SKM-1 treated with dmso at 0.1 percent for 144 hours (cell line): Measurements from ENCODE around the gene ERF.

Experiments
- DNase-seq: peaks from one replicate; lab custom pipeline; 2025; ENCODE audit not compliant: unreplicated experiment; lab: John Stamatoyannopoulos, UW

The ERF gene

DNA sequence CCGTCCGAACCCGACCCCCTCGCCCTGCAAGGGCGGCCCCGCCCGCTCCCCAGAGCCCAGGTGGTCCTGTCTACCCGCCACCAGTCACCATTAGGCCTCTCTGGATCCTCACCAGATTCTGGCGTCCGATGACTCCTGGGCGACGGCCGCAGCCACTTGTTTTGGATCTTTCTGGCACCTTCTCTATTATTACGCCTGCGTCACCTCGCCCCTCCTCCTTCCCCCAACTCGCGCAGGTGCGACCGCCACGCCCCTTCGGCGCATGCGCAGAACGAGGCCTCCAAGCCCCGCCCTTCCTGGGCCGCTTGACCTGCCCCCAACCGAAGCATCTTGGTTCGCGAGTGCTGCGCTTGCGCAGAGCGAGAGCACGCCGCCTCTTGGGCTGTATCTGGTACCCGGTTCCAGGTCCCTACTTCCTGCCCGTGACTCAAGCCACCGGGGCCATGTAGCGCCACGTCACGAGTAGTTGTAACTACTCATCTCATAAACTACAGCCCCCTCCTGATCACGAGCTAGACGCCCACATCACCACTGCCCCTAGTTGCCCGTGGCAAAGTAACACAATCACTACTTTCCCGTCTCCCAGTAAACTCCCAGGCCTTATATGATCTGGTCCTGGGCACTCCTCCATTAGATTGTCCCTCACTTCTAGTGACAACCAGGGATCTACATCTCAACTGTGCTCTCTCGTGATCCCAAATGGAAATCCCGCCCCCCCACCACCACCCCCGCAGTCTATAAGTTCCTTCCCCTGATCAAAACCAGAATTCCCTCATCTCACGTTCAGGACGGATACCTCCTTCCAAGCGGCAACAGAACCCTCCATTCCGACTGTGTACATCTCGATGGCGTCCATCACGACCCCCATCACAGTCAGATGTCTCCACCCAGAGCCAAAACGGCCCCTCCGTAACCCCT lies 37.1 kb downstream of the ERF start, which contains the start of gene DEDD2:
Gene DEDD2, minus strand, starts transcription at position 158 of the 918 bp plus-strand sequence. CDS start 670 bp downstream, outside the sequence.
- peak; percentile 59 for DNase-seq

DNA sequence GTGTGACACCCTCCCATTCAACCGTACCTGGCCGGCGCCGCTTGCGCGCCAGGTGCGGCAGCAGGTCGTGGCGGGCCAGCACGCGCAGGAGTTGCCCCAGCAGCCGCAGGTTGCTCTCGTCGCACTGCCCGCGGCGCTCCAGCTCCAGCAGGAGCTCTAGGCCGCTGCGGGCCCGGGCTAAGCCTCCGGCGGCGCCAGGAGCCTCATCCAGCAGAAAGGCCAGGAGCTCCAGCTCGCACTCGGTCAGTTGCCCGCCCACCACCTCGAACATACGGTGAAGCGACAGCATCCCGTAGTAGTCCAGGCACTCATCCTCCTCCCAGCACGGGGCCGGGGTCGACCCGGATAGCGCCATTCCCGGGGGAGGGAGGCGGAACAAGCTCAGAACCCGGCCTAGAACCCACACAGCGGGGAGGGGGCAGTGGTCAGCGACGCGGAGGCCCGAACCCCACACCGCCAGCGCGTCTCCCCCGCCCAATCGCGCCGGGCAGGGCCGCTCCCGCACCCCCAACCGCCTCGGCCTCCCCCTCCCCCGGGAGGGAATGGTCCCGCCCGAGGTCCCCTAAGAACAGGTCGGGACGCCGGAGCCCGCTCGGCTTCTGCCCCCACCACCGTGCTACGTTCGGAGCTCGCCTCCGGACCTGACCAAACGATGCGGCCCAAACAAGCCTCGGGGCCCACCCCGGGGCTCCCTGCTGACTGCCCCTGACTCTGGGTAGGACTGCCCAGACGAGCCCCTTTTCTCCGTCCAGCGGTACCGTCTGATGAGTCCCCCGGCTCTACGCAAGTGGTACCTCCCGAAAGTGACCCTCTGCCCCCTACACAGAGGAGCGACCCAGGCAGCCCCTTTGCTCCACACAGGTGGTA lies 38.0 kb downstream of the ERF start:
- DNase-seq = no peak

DNA sequence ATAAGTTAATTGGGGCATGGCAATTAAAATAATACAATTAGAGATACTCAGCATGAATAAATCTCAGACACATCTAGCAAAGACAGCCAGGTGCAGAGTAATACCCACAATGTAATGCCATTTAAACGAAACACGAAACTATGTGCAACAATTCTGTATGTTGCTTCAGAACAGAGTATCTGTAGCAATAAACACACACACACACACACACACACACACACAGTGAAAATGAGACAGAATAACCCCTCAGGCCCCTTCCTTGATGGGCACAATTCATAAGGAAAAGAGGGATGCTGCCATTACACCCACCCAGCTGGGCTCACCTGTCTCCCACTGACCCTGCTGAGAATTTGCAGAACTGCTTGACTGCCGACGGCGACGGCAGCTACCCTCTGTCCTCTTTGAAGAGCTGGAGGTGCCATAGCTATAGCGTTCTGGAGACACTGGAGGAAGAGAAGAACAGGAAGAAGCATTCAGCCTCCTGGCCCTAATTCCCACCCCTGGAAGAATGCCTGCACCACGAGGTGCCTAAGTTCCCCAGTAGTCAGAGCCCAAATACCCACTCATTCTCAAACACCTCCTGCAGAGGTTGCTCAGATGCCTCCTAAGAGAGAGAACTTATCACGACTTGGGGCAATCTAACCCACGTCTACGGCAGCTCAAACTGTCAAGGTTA lies 40.0 kb downstream of the ERF start:
- no peak for DNase-seq

DNA sequence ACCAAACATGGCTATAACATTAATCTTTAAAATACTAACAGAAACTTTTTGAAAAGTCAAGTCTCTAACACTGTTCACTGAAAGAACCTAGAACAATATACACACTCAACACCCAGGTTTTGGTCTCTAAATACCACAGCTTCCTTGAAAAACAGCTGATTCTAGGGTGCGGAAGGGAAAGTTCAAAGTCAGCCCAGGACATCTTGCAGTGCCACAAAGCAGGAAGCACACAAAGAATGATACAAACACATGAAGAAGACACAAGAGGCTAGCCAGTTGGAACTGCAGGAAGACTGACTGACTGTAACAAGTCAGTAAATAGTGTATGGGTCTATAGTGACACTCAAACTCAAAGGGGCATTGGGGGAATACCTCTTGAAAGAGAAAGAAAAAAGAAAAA lies 42.0 kb downstream of the ERF start:
- DNase-seq = no peak

DNA sequence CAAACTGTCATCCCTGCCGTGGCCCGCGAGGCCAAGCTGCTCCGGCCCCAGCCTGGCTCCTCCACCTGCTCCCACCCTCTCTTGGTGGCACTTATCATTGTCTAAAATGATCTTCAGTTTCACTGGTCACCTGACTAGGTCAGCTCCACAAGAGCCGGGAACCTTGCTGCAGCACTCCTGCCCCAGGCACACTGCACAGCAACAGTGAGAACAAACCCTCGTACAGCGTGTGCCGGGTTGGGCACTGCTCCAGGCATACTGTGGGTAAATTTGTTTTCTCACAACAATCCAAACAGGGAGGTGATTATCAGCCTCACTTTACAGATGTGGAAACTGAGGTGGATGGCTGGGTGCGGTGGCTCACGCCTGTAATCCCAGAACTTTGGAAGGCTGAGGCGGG lies 46.3 kb downstream of the ERF start:
- no peak for DNase-seq

DNA sequence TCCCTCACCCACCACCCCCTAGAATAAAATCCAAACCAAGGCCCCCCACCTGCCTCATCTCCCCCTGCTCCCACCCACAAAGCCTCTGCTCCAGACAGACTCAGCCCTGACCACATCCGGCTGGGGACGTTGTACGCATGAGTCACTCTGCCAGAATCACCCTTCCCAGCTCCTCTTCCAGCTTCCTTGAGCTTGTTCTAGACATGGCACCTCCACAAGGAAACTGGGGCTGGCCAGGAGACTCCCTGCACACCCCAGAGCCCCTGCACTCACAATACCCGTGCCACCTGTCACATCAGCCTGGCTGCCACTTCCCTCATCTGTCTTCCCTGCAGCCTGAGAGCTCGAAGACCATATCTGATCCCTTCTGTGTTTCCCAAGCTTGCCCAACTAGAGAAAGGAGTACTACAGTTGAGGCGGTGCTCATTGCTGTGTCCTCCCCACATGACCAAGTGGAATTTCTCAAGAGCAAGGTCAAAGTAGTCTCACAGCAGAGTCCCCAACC lies 47.1 kb downstream of the ERF start:
- DNase-seq = no peak

DNA sequence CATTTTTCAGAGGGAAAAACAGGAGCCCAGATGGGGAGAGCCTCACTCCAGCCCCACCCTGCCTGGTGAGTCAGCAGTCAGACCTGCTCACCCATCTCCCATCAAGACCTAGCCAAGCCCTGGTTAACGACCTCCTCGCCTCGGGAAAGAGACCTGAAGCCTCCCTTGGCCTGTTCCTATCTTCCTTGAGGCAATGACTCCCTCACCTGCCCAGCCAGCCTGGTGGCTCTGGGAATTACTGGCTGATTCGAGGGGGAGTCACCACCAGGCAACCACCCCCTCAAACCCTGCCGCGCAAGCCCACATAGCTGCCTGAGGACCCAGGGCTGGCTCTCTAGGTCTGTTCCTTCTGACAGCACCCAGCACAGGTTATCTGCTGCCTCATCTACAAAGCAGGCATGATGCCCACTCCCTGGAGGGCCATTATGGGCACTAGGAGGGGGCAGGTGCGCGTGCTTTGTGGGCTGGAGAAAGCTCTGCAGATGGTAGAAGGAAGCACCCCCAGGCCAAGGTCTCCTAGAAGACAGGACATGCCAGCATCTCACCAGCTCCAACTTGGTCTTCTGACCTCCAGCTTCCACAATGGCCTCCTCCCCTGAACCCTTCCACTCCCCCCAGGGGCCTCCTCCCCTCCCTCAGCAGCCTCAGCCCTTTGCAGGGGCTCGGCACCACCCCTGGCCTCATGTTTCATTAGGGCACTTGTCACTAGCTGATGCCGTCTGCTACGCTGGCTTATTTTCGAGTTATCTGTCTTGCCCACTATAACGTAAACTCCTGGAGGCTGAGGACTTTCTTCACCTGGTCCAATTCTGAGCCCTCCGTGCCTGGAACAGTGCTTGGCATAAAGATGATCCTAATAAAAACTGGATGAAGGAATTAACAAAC lies 47.8 kb downstream of the ERF start:
- no peak for DNase-seq

DNA sequence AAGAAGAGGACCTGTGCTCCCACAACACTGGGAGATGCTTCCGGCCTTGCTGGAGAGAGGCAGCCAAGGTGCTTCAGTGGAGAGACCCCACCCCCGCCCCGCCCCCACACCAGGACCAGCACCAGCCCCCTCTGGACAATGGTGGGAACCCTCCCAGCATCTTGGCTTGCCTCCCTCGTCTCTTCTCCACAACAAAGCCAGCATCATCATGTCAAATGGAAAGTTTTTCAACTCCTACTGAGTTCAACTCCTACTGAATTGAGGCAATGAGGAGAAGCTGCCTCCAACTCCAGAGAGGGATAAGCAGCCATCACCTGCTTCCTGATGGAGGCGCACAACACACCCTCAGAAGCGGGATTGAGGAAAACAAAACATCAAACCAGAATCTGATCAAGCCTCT lies 50.3 kb downstream of the ERF start:
- no peak for DNase-seq

DNA sequence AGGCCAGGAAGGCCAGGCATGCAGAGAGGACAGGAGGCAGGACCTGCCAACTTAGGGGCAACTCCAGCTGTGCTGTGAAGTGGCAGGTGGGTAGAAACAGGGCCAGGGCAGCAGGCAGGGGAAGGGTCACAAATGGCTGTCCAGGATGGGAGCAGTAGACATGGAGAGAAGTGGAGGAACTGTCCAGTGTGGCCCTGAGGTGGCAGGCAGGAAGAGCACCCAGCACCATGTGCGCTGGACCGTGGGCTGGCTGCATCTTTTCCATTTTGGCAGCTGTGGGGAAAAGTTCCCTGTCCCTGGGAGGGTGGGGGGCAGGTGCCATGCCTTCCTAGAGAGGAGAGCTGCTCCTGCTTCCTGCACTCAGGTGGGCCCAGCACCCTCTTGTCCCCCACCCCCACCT lies 51.2 kb downstream of the ERF start:
- DNase-seq = no peak

DNA sequence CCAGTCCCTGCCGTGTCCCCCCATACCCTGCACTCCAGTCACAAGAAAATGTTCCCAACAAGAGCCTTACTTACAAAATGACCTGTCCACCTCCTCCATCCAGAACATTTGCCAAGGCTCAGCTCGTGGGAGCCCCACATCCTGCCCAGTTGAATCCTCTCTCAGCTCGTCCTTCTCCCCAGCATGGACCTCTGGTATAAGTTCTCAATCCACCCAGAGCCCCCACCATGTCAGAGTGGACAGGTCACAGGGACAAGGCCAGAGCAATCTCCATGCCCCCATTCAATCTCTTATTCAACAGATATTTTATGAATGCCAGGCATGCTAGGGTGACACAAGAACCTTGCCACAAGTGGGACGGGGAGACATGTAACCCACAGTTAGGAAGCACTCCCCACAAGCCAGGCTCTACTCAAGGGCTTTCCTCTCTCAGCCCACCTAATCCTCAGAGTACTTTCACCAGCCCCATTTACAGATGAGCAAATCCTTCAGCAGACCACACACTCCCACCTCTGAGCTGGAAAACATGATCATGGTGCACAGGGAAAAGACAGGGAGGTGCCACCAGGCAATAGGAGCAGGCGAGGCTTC lies 52.5 kb downstream of the ERF start:
- no peak for DNase-seq

DNA sequence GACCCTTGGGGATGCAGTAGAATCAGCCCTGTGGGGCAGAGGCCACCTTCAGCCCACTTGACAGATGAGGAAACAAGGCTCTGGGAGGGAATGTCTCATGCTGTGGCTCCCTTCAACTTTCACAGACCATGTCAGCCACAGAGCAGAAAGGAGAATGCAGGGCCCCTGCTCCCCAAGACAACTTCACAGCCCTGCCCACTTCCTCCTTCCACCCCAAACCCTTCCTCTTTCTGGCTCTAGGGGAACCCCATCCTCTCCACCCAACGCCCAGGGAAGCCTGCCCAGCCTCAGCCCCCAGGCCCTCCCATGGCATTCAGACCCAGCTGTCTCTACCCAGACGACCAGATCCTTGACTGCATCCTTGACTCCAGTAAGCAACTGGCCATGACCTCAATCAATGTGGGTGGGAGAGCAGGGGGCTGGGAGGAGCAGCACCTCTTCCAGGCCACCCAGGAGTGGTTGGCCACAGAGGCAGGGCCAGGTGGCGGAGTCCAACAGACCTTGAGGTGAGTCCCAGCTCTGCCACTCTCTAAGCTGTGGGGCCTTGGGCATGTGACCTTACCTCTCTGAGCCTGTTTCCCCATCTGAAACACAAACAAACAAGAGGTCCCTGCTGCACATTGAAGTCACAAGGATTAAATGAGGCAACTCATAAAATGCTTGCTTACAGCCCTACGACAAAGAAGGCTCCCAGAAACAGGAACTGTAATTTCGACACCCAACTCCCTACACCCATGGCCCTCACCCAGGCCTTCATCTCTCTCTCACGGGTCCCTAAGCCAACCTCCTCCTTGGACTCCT lies 53.2 kb downstream of the ERF start:
- peak; percentile 83 for DNase-seq

DNA sequence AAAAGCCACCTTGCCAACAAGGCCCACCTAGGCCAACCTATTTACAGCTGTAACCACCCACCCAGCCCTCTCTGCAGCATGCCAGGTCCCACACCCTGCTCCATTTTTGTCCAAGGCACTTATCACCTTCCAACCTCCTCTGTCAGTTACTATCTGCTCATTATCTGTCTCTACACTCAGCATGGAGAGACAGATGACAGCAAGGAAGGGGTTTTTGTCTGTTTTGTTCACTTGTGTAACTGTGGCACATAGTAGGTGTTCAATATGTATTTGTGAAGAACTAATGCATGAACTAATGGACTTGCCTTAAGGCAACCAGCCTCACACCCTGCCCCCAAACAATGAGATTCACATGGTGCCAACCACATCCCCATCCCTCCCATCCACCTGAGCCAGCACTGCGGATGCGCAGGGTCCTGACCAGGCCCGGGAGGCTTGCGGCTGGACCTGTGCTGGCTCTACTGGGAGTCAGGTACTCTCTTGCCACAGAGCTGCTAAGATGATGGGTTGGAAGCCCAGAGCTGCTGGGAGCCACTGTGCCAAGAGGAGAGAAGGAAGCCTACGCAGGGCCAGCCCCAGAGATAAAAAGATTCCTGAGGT lies 54.7 kb downstream of the ERF start:
- no peak for DNase-seq

DNA sequence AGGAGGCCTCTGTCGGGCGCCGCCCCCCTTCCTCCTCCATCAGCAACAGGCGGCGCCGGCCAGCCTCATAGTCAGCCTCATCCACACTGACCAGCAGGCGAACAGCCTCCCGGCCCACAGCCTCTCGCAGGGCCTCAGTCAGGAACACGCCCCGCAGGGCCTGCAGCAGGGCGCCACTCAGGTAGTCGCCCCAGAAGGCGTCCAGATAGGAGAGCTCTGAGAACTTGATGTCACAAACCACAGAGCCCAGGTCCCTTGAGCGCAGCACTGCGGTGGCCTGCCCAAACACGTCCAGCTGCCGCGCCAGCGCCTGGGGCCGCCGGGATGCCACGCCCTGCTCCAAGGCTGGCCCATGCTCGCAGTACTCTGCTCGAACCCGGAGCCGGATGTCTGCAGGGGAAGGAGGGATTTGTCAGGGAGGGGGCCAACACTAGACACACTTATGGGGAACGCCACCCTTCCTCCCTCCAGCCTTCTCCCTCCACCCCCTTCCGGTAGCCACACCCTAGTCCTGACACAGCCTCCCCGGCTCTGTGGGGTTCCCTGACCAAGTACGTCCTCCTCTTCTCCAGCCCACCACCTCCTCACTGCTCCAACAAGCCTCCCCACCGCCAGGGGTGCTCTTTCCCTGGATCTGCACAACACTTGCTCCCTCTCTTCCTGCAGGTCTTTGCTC lies 55.4 kb downstream of the ERF start:
- DNase-seq = peak; percentile 69

DNA sequence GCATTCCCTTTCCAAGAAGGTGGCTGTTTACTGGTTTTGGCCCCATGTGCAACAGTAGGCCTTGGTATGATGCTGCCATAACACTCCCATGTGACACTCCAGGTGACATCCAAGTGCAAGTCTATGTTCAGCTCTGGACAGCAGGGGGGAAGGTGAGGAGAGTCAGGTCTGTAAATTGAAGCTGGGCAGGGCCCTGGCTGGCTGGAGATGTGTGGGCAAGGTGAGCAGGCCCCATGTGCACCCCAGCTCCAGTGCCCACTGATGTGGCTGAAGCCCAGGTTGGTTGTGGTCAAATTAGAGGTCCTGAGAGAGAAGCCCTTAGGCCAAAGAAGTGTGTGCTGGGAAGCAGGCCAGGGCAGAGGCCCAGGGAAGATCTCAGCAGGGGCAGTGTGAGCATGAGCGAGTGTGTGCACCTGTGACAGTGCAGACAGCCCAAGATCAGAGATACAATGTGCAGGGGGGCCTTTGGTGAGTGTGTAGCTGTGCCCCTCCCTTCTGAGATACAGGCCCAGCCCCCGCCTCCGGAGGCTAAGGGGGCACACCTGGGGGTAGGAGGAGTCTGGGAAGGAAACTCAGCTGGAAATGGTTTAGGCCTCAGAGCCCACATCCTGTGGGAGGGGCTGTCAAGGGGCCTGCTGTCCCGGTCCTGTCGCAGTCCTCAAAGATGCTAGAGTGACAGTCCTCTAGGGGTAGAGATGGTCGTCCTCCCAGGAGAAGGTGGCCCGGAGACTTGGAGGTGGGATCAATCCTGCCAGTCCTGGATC lies 56.1 kb downstream of the ERF start:
- DNase-seq = no peak
